ENCODE data around the gene IRF7.
A peak's percentile ranks its signal among the peaks of the same experiment; 100 is the strongest.

IRF7 gene

DNA sequence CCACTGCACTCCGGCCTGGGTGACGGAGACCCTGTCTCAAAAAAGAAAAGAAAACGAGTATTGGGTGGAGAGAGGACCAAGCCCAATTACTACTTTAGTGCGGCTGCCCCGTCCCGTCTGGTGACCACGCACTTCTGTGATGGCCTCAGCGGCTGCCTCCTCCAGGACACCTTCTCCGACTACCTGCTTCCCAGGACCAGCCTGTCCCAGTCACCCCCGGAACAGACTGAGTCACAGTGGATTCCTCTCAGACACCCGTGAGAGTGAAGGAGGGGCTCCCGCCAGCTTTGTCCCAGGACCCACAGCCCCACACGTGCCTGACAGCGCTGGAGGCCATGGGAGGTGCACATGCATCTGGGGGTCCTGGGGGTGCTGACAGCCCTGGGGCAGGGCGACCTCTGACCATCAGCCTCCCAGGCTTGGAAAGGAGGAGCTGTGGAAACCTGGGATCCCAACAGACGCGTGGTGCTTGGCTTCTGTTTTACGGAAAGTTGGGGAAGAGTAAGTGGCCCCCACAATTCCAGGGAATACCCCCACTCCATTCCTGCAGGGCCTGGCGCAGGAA lies 26.1 kb upstream of the IRF7 start:
- FAIRE-seq (peak; percentile 48), DNase-seq (ENCODE audit: insufficient read length, low spot score) (no peak)

DNA sequence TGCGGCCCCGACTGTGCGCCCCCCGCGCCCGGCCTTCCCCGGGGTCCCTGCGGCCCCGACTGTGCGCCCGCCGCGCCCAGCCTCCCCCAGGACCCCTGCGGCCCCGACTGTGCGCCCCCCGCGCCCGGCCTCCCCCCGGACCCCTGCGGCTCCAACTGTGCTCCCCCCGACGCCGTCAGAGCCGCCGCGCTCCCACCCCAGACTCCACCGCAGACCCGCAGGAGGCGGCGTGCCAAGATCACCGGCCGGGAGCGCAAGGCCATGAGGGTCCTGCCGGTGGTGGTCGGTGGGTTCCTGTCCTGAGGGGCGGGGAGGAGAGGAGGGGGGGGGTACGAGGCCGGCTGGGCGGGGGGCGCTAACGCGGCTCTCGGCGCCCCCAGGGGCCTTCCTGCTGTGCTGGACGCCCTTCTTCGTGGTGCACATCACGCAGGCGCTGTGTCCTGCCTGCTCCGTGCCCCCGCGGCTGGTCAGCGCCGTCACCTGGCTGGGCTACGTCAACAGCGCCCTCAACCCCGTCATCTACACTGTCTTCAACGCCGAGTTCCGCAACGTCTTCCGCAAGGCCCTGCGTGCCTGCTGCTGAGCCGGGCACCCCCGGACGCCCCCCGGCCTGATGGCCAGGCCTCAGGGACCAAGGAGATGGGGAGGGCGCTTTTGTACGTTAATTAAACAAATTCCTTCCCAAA lies 24.4 kb upstream of the IRF7 start:
- no peak for DNase-seq (ENCODE audit: insufficient read length, low spot score)

DNA sequence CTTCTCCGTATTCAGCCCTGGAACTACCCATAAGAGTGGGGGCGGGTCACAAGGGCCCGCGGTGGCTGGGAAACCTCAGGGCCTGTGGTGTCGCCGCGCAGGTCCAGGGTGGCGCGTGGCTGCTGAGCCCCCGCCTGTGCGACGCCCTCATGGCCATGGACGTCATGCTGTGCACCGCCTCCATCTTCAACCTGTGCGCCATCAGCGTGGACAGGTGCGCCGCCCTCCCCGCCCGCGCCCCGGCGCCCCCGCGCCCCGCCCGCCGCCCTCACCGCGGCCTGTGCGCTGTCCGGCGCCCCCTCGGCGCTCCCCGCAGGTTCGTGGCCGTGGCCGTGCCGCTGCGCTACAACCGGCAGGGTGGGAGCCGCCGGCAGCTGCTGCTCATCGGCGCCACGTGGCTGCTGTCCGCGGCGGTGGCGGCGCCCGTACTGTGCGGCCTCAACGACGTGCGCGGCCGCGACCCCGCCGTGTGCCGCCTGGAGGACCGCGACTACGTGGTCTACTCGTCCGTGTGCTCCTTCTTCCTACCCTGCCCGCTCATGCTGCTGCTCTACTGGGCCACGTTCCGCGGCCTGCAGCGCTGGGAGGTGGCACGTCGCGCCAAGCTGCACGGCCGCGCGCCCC lies 23.7 kb upstream of the IRF7 start:
- no peak for FAIRE-seq
- DNase-seq (ENCODE audit: insufficient read length, low spot score): no peak

More for the DNA sequence above, 24.4 kb upstream of the IRF7 start:
- no peak for FAIRE-seq

DNA sequence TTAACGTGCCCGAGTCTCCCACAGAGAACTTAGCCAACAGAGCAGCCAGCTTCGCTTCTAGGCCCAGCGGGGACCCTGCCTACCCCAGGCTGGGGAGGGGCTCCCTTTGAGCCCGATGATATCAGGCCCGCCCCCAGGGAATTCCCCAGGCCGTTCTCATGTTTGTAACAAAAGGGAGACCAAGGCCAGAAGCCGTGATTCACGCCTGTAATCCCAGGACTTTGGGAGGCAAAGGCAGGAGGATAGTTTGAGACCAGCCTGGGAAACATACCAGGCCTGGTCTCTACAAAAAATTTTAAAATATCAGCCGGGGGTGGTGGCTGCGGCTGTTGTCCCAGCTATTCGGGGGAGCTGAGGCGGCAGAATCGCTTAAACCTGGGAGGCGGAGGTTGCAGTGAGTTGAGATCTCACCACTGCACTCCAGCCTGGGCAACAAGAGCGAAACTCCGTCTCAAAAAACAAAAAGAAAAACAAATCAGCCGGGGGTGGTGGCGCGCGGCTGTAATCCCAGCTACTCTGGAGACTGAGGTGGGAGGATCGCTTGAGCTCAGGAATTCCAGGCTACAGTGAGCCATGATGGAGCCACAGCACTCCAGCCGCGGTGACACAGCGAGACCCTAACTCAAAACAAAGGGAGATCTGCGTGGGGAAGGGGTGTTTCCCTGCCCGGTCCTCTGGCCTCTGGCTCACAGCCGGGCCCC lies 23.0 kb upstream of the IRF7 start:
- FAIRE-seq (no peak), DNase-seq (ENCODE audit: insufficient read length, low spot score) (no peak)

- FAIRE-seq (no peak), DNase-seq (ENCODE audit: insufficient read length, low spot score) (no peak)
These were observed 22.1 kb upstream of the IRF7 start for GRCh38 chr11:637593-638521.

GRCh38 chr11:637333-637592 lies 21.5 kb upstream of the IRF7 start:
- no peak for FAIRE-seq

DNA sequence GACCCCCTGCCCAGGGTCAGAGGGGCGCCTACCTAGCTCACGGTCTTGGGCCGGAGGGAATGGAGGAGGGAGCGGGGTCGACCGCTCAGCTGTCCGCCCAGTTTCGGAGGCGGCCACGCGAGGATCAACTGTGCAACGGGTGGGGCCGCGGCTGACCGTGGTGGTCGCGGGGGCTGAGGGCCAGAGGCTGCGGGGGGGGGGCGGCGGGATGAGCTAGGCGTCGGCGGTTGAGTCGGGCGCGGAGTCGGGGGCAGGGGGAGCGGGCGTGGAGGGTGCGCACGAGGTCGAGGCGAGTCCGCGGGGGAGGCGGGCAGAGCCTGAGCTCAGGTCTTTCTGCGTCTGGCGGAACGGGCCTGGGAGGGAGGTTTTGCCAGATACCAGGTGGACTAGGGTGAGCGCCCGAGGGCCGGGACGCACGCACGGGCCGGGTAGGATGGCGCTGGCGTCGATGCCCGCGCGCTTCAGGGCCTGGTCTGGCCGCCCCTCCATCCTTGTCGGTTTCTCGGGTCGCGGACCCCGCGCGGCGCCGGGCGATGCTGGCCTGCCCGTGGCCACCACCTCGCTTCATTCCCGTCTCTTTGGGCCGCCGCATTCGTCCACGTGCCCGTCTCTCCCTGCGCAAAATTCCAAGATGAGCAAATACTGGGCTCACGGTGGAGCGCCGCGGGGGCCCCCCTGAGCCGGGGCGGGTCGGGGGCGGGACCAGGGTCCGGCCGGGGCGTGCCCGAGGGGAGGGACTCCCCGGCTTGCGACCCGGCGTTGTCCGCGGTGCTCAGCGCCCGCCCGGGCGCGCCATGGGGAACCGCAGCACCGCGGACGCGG lies 21.0 kb upstream of the IRF7 start, which contains the start of gene DRD4:
Gene DRD4, plus strand, starts transcription at position 759 of the 822 bp plus-strand sequence. Its CDS starts 36 bp downstream, at position 795.
- FAIRE-seq (no peak), DNase-seq (ENCODE audit: insufficient read length, low spot score) (no peak)

More at GRCh38 chr11:637333-637592, 21.5 kb upstream of the IRF7 start:
- no peak for DNase-seq (ENCODE audit: insufficient read length, low spot score)

DNA sequence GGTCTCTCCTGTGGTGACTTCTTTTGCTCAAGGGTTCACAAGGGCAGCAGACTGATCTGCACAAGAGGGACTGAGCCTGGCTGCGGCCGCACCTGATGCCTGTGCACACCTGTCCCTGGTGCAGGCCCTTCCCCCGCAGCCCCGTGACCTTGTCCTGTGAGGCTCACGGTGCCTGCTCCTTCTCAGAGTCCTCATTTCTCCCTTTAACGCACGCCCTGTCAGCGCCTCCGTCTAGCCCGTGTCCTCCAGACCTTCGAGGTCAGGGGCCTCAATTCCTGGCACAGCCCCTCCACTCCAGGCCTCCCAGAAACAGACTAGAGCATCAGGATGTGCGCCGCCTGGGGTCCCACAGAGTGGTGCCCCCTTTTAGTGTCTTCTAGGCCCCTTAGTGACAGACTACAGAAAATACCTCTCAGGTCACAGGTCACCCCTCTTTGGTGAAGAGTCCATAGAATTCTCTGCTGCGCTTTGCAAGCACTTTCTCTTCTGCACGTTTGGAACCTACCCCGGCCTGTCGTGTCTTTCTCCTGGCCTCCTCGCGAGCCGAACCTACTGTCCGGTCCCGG lies 20.3 kb upstream of the IRF7 start:
- FAIRE-seq (no peak), DNase-seq (ENCODE audit: insufficient read length, low spot score) (no peak)

DNA sequence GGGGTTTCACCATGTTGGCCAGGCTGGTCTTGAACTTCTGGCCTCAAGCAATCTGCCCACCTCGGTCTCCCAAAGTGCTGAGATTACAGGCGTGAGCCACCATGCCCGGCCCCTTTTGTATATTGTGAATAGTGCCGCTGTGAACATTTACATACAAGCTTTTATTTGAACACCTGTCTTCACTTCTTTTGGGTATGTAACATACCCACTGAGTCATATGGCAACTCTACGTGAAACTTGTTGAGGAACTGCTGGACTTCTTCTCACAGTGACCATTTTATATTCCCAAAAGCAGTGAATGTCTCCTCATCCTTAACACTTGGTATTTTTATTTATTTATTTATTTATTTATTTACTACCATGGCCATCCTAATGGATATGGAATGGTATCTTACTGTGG lies 15.1 kb upstream of the IRF7 start:
- no peak for DNase-seq (ENCODE audit: insufficient read length, low spot score)
- no peak for FAIRE-seq

DNA sequence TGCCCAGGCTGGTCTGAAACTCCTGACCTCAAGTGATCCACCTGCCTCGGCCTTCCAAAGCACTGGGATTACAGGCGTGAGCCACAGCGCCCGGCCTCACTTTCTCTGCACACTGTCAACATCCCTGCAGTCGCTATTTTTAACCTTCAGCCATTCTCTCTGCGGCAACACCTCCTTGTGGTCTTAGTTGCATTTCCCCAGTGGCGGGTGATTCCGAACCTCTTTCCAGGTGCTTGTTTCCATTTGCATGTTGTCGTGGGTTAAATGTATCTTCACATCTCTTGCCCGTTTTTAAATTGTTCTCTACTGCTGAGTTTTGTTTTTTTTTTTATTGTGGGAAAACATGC lies 13.5 kb upstream of the IRF7 start:
- DNase-seq (ENCODE audit: insufficient read length, low spot score) (no peak), FAIRE-seq (no peak)

GRCh38 chr11:628056-628455 lies 12.3 kb upstream of the IRF7 start:
- DNase-seq (ENCODE audit: insufficient read length, low spot score) (no peak), FAIRE-seq (no peak)

DNA sequence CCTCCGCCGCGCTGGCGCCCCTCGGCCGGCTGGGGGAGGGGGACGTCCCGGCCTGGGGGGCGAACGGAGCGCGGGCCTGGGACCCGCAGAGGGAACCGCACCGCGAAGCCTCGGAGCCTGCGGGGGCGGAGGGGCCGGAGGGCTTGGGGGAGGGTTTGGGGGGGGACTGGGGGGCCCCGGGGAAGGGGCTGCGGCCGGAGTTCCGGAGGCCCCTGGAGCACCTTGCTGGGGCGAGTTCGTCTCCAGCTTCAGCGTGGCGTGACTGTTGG lies 11.5 kb upstream of the IRF7 start:
- DNase-seq (ENCODE audit: insufficient read length, low spot score) (no peak), FAIRE-seq (no peak)

GRCh38 chr11:626475-627307 lies 10.9 kb upstream of the IRF7 start, which contains the start of gene SCT:
TSS of gene SCT (minus strand) at chr11:627181. CDS start at chr11:627143, 38 bp downstream.
- DNase-seq (ENCODE audit: insufficient read length, low spot score): no peak
- FAIRE-seq: no peak

GRCh38 chr11:625636-626268 lies 10.0 kb upstream of the IRF7 start:
- DNase-seq (ENCODE audit: insufficient read length, low spot score) (no peak), FAIRE-seq (no peak)

GRCh38 chr11:624705-625635 lies 9.2 kb upstream of the IRF7 start, which contains the start of gene CDHR5:
TSS of gene CDHR5 (minus strand) at chr11:624955. CDS start at chr11:624902, 53 bp downstream.
- FAIRE-seq (no peak), DNase-seq (ENCODE audit: insufficient read length, low spot score) (no peak)

DNA sequence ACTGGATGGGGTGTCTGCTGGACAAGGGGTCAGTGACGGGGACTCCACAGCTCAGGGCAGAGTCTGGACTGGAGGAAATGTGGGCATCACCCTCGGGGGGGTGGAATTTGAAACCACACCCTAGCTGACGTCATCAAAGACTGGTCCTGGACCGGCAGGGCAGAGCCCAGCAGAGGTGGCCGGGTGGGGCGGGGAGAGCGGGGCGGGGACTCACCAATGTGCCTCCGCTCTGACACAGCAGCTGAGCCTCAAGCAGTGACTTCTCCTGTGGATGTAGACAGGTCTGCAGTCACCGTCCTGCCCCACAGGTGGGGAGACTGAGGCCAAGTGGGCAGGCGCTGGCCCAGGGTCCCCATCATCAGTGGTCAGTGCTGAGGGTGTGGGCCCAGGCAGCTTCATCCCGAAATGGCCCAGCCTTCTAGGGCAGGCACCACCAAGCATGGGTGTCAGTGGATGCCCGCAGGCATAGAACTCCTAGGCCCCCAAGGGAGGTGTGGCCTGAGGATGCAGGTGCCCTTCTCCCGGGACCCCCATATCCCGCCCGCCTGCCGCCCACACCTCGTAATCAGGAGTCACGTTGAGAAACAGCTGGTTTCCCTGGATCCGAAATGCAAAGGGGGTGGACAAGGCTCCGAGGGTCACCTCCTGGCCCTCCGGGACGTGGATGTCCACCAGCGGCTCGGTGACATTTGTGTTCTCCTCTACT lies 8.4 kb upstream of the IRF7 start:
- FAIRE-seq: no peak

More for the DNA sequence above, 8.4 kb upstream of the IRF7 start:
- DNase-seq (ENCODE audit: insufficient read length, low spot score): no peak

Data from HTR-8/SVneo (cell line).